Subcutaneous abdominal adipose tissue (tissue), 5 donors: ENCODE measurements around the gene NIPBL.
"Not testable (repeated sequence)": the region's sequence is repeated elsewhere in the genome, so short reads cannot be mapped to it uniquely, and the experiment has no call there.

Source experiments
- H3K27ac ChIP-seq: one replicate; pipeline ENCODE4 v1.7.0; 2013; ENCODE audit warnings: low read depth, mild to moderate bottlenecking, inconsistent platforms, low read length, moderate library complexity
- H3K27me3 ChIP-seq, 5 donors: one replicate each; pipeline ENCODE4 v1.7.0; 2013; ENCODE audit warnings: low read length in 5 of 5, inconsistent platforms in 1 of 5; ENCODE audit not compliant: control insufficient read depth in 5 of 5, insufficient read depth in 4 of 5
- H3K36me3 ChIP-seq, 5 donors: one replicate each; pipeline ENCODE4 v1.7.0; 2013; ENCODE audit warnings: low read length in 5 of 5; ENCODE audit not compliant: control insufficient read depth in 5 of 5, insufficient read depth in 5 of 5
- H3K4me1 ChIP-seq, 5 donors: one replicate each; pipeline ENCODE4 v1.7.0; 2013; ENCODE audit warnings: low read length in 5 of 5, mild to moderate bottlenecking in 3 of 5, moderate library complexity in 1 of 5; ENCODE audit not compliant: control insufficient read depth in 5 of 5, insufficient read depth in 5 of 5
- H3K4me3 ChIP-seq, 5 donors: one replicate each; pipeline ENCODE4 v1.7.0; 2013; ENCODE audit warnings: low read length in 5 of 5, low read depth in 1 of 5
- H3K9ac ChIP-seq, 5 donors: one replicate each; pipeline ENCODE4 v1.7.0; 2013; ENCODE audit warnings: low read length in 5 of 5, mild to moderate bottlenecking in 4 of 5, moderate library complexity in 3 of 5
- H3K9me3 ChIP-seq, 5 donors: one replicate each; pipeline ENCODE4 v1.7.0; 2013; ENCODE audit warnings: low read length in 5 of 5; ENCODE audit not compliant: control insufficient read depth in 5 of 5
- donor health status: healthy.
- donor health status: healthy.
- donor health status: healthy.
- donor health status: healthy.
- donor health status: healthy.

Gene NIPBL

GRCh38 chr5:36886791-36887190 lies 10.2 kb downstream of the NIPBL start:
- no peak overlapping the region for H3K4me3 ChIP-seq
- peaks cover 0 to 12% (median 0%) of the 10 kb centered on the region in 5 donors for H3K36me3 ChIP-seq
- no peak overlapping the region for H3K27ac ChIP-seq
- H3K9ac ChIP-seq = no peak overlapping the region
- H3K27me3 ChIP-seq = no peaks in the 10 kb centered on the region
- H3K9me3 ChIP-seq = no peaks in the 10 kb centered on the region
- peaks cover 0 to 27% (median 15%) of the 10 kb centered on the region in 5 donors for H3K4me1 ChIP-seq

GRCh38 chr5:36887532-36887931 lies 11.0 kb downstream of the NIPBL start:
- Histone ChIP-seq H3K27ac (no peak overlapping the region), H3K4me1 (peaks cover 0 to 22% (median 12%) of the 10 kb centered on the region in 5 donors), H3K27me3 (no peaks in the 10 kb centered on the region)

GRCh38 chr5:36888303-36888702 lies 11.7 kb downstream of the NIPBL start:
- no peak overlapping the region for H3K27ac ChIP-seq
- H3K27me3 ChIP-seq = no peaks in the 10 kb centered on the region
- H3K4me1 ChIP-seq = peaks cover 0 to 21% (median 12%) of the 10 kb centered on the region in 5 donors
- no peaks in the 10 kb centered on the region for H3K9me3 ChIP-seq
- peaks cover 0 to 12% (median 0%) of the 10 kb centered on the region in 5 donors for H3K36me3 ChIP-seq
- no peak overlapping the region for H3K4me3 ChIP-seq
- no peak overlapping the region for H3K9ac ChIP-seq

More at GRCh38 chr5:36887532-36887931, 11.0 kb downstream of the NIPBL start:
- H3K4me3 ChIP-seq = no peak overlapping the region
- peaks cover 0 to 12% (median 0%) of the 10 kb centered on the region in 5 donors for H3K36me3 ChIP-seq
- H3K9ac ChIP-seq = no peak overlapping the region
- H3K9me3 ChIP-seq = no peaks in the 10 kb centered on the region

GRCh38 chr5:36889264-36889663 lies 12.7 kb downstream of the NIPBL start:
- Histone ChIP-seq H3K9ac (no peak overlapping the region), H3K36me3 (peaks cover 0 to 12% (median 0%) of the 10 kb centered on the region in 5 donors), H3K27ac (no peak overlapping the region), H3K4me1 (peaks cover 0 to 15% (median 9%) of the 10 kb centered on the region in 5 donors), H3K27me3 (no peaks in the 10 kb centered on the region), H3K4me3 (no peak overlapping the region), H3K9me3 (no peaks in the 10 kb centered on the region)

GRCh38 chr5:36891266-36891665 lies 14.7 kb downstream of the NIPBL start:
- Histone ChIP-seq H3K4me1 (peaks cover 0 to 15% (median 9%) of the 10 kb centered on the region in 5 donors), H3K9ac (no peak overlapping the region), H3K36me3 (peaks cover 0 to 3% (median 0%) of the 10 kb centered on the region in 5 donors), H3K4me3 (no peak overlapping the region), H3K27me3 (no peaks in the 10 kb centered on the region), H3K27ac (no peak overlapping the region), H3K9me3 (no peaks in the 10 kb centered on the region)

GRCh38 chr5:36892085-36892830 lies 15.7 kb downstream of the NIPBL start:
- H3K27ac ChIP-seq, H3K9ac ChIP-seq, H3K36me3 ChIP-seq, H3K9me3 ChIP-seq, H3K4me3 ChIP-seq, H3K27me3 ChIP-seq: not testable (repeated sequence)
- H3K4me1 ChIP-seq = peaks cover 0 to 15% (median 8%) of the 10 kb centered on the region in 5 donors

GRCh38 chr5:36894954-36895353 lies 18.4 kb downstream of the NIPBL start:
- peaks cover 0 to 3% (median 0%) of the 10 kb centered on the region in 5 donors for H3K36me3 ChIP-seq
- no peak overlapping the region for H3K9ac ChIP-seq
- H3K27me3 ChIP-seq = no peaks in the 10 kb centered on the region
- no peaks in the 10 kb centered on the region for H3K9me3 ChIP-seq
- no peak overlapping the region for H3K27ac ChIP-seq
- peaks cover 0 to 8% (median 5%) of the 10 kb centered on the region in 5 donors for H3K4me1 ChIP-seq
- H3K4me3 ChIP-seq = no peak overlapping the region

GRCh38 chr5:36896476-36896875 lies 19.9 kb downstream of the NIPBL start:
- Histone ChIP-seq H3K36me3 (no peaks in the 10 kb centered on the region), H3K27ac (no peak overlapping the region), H3K4me1 (peaks cover 0 to 19% (median 7%) of the 10 kb centered on the region in 5 donors), H3K27me3 (no peaks in the 10 kb centered on the region), H3K9ac (no peak overlapping the region), H3K4me3 (no peak overlapping the region), H3K9me3 (no peaks in the 10 kb centered on the region)

- H3K4me1 ChIP-seq = peaks cover 0 to 19% (median 7%) of the 10 kb centered on the region in 5 donors
- H3K36me3 ChIP-seq = no peaks in the 10 kb centered on the region
- H3K27ac ChIP-seq = no peak overlapping the region
Observed at GRCh38 chr5:36897616-36898015, 21.0 kb downstream of the NIPBL start.

GRCh38 chr5:36899860-36900259 lies 23.3 kb downstream of the NIPBL start:
- Histone ChIP-seq H3K4me1 (peaks cover 0 to 20% (median 7%) of the 10 kb centered on the region in 5 donors), H3K4me3 (no peak overlapping the region), H3K9ac (no peak overlapping the region)

More at GRCh38 chr5:36897616-36898015, 21.0 kb downstream of the NIPBL start:
- Histone ChIP-seq H3K4me3 (no peak overlapping the region), H3K9me3 (peaks cover 0 to 3% (median 0%) of the 10 kb centered on the region in 5 donors), H3K27me3 (no peaks in the 10 kb centered on the region), H3K9ac (no peak overlapping the region)

More at GRCh38 chr5:36899860-36900259, 23.3 kb downstream of the NIPBL start:
- no peaks in the 10 kb centered on the region for H3K36me3 ChIP-seq
- peaks cover 0 to 3% (median 0%) of the 10 kb centered on the region in 5 donors for H3K9me3 ChIP-seq
- no peak overlapping the region for H3K27ac ChIP-seq
- no peaks in the 10 kb centered on the region for H3K27me3 ChIP-seq
